H9 (cell line): ENCODE data around the gene OR51E1. TPM values are rescaled to one million over a fixed set of nuclear protein-coding genes. Genes with fewer than 3 reads are reported as not detected.

Source experiments
- DNase-seq: peaks from one replicate; pipeline ENCODE4 v3.0.0-alpha.2; 2017
- H2AFZ ChIP-seq: one replicate; pipeline ENCODE4 v1.6.1; 2013; ENCODE audit warnings: mild to moderate bottlenecking, low read length, control low read depth, moderate library complexity
- H2AK5ac ChIP-seq: 2 replicates; pipeline ENCODE4 v1.6.1; 2013; ENCODE audit warnings: low read length, control low read depth, mixed read lengths; ENCODE audit not compliant: insufficient read length
- H2BK120ac ChIP-seq: one replicate; pipeline ENCODE4 v1.6.1; 2013; ENCODE audit warnings: low read depth, mild to moderate bottlenecking, low read length, control low read depth, inconsistent platforms; ENCODE audit not compliant: poor library complexity, severe bottlenecking
- H2BK12ac ChIP-seq: 2 replicates; pipeline ENCODE4 v1.6.1; 2013; ENCODE audit warnings: low read length, control low read depth, mixed read lengths, low read depth; ENCODE audit not compliant: insufficient read length
- H2BK15ac ChIP-seq: 2 replicates; pipeline ENCODE4 v1.6.1; 2013; ENCODE audit warnings: low read depth, low read length, control low read depth
- H2BK20ac ChIP-seq: one replicate; pipeline ENCODE4 v1.6.1; 2013; ENCODE audit warnings: low read depth, mild to moderate bottlenecking, low read length, control low read depth, inconsistent platforms; ENCODE audit not compliant: poor library complexity, severe bottlenecking
- H2BK5ac ChIP-seq: 2 replicates; pipeline ENCODE4 v1.6.1; 2013; ENCODE audit warnings: low read length, control low read depth, mixed read lengths; ENCODE audit not compliant: insufficient read length
- H3K14ac ChIP-seq: 2 replicates; pipeline ENCODE4 v1.6.1; 2013; ENCODE audit warnings: low read length, control low read depth; ENCODE audit not compliant: insufficient read depth
- H3K18ac ChIP-seq: 2 replicates; pipeline ENCODE4 v1.6.1; 2013; ENCODE audit warnings: low read depth, mild to moderate bottlenecking, mixed read lengths, low read length, control low read depth; ENCODE audit not compliant: insufficient read length
- H3K23ac ChIP-seq: 2 replicates; pipeline ENCODE4 v1.6.1; 2013; ENCODE audit warnings: low read length, control low read depth, mixed read lengths, low read depth; ENCODE audit not compliant: insufficient read length
- H3K23me2 ChIP-seq: 2 replicates; pipeline ENCODE4 v1.6.1; 2013; ENCODE audit warnings: low read depth, mild to moderate bottlenecking, mixed read lengths, low read length, control low read depth; ENCODE audit not compliant: insufficient read length, poor library complexity, severe bottlenecking
- H3K27ac ChIP-seq: 2 replicates; pipeline ENCODE4 v1.5.1; 2013; ENCODE audit warnings: low read length, control low read depth, mixed read lengths, low read depth; ENCODE audit not compliant: insufficient read length
- H3K27me3 ChIP-seq: 2 replicates; pipeline ENCODE4 v1.6.1; 2013; ENCODE audit warnings: low read length, control low read depth, inconsistent platforms; ENCODE audit not compliant: insufficient read depth
- H3K4ac ChIP-seq: 2 replicates; pipeline ENCODE4 v1.6.1; 2013; ENCODE audit warnings: low read depth, mild to moderate bottlenecking, control low read depth, inconsistent platforms, low read length, moderate library complexity
- H3K4me1 ChIP-seq: 2 replicates; pipeline ENCODE4 v1.6.1; 2013; ENCODE audit warnings: low read length, control low read depth, inconsistent platforms; ENCODE audit not compliant: insufficient read depth
- H3K4me2 ChIP-seq: 2 replicates; pipeline ENCODE4 v1.6.1; 2013; ENCODE audit warnings: low read length, control low read depth, mixed read lengths; ENCODE audit not compliant: insufficient read length, insufficient read depth
- H3K56ac ChIP-seq: 2 replicates; pipeline ENCODE4 v1.6.1; 2013; ENCODE audit warnings: low read depth, mild to moderate bottlenecking, mixed read lengths, low read length, control low read depth; ENCODE audit not compliant: insufficient read length
- H3K79me1 ChIP-seq: 2 replicates; pipeline ENCODE4 v1.6.1; 2013; ENCODE audit warnings: low read depth, mild to moderate bottlenecking, moderate library complexity, low read length, control low read depth, inconsistent platforms; ENCODE audit not compliant: insufficient read depth, poor library complexity, severe bottlenecking
- H3K79me2 ChIP-seq: 2 replicates; pipeline ENCODE4 v1.6.1; 2013; ENCODE audit warnings: low read length, control low read depth, inconsistent platforms; ENCODE audit not compliant: insufficient read depth
- H3K9ac ChIP-seq: 2 replicates; pipeline ENCODE4 v1.6.1; 2013; ENCODE audit warnings: low read length, control low read depth, mixed read lengths; ENCODE audit not compliant: insufficient read length; ENCODE audit errors: extremely low read depth
- H3K9me3 ChIP-seq: one replicate; pipeline ENCODE4 v1.6.1; 2013; ENCODE audit warnings: low read depth, low read length, inconsistent platforms; ENCODE audit not compliant: control insufficient read depth
- H3T11ph ChIP-seq: one replicate; pipeline ENCODE4 v1.6.1; 2013; ENCODE audit warnings: mild to moderate bottlenecking, low read length, control low read depth, inconsistent platforms
- H4K20me1 ChIP-seq: one replicate; pipeline ENCODE4 v1.6.1; 2013; ENCODE audit not compliant: control insufficient read depth, insufficient read length, insufficient read depth
- H4K5ac ChIP-seq: 2 replicates; pipeline ENCODE4 v1.6.1; 2013; ENCODE audit warnings: low read depth, mild to moderate bottlenecking, mixed read lengths, low read length, control low read depth; ENCODE audit not compliant: insufficient read length
- H4K8ac ChIP-seq: replicated peaks from 2 replicates; pipeline ENCODE4 v1.6.1; 2013; ENCODE audit warnings: low read length, control low read depth, mixed read lengths, low read depth; ENCODE audit not compliant: insufficient read length
- H4K91ac ChIP-seq: 2 replicates; pipeline ENCODE4 v1.6.1; 2013; ENCODE audit warnings: low read depth, mild to moderate bottlenecking, moderate library complexity, mixed read lengths, low read length, control low read depth; ENCODE audit not compliant: insufficient read length
- H3K27ac Mint-ChIP-seq, 3 experiments: 2 replicates in 2 of 3; 3 replicates in 1 of 3; pipeline ENCODE4 v1.8.0; 2020 to 2021; ENCODE audit warnings: mixed read lengths in 3 of 3, mild to moderate bottlenecking in 1 of 3, moderate library complexity in 1 of 3
- H3K27me3 Mint-ChIP-seq: 2 replicates; pipeline ENCODE4 v1.8.0; 2021; ENCODE audit warnings: low read depth, mild to moderate bottlenecking, moderate library complexity, mixed read lengths
- H3K36me3 Mint-ChIP-seq, 3 experiments: 2 replicates in 2 of 3; 3 replicates in 1 of 3; pipeline ENCODE4 v1.8.0; 2020 to 2021; ENCODE audit warnings: low read depth in 3 of 3, mixed read lengths in 3 of 3; ENCODE audit not compliant: insufficient read depth in 1 of 3
- H3K4me1 Mint-ChIP-seq, 2 experiments: 2 replicates each; pipeline ENCODE4 v1.8.0; 2020; ENCODE audit warnings: mixed read lengths in 2 of 2
- H3K4me3 Mint-ChIP-seq, 2 experiments: 2 replicates in 1 of 2; 3 replicates in 1 of 2; pipeline ENCODE4 v1.8.0; 2020 to 2021; ENCODE audit warnings: mild to moderate bottlenecking in 2 of 2, mixed read lengths in 2 of 2, moderate library complexity in 1 of 2
- H3K9me3 Mint-ChIP-seq, 2 experiments: 2 replicates in 1 of 2; 3 replicates in 1 of 2; pipeline ENCODE4 v1.8.0; 2020; ENCODE audit warnings: mild to moderate bottlenecking in 2 of 2, mixed read lengths in 2 of 2, moderate library complexity in 1 of 2
- WGBS: extraction: QIAGEN DNeasy Blood & Tissue Kit; methylation state at CpG from one replicate; pipeline ENCODE4 v1.1.7; 2013; ENCODE audit warnings: missing lambda C conversion rate, low lambda C conversion rate, mixed read lengths; ENCODE audit not compliant: insufficient read length; ENCODE audit errors: extremely low coverage; 5-methylcytosine and 5-hydroxymethylcytosine counted together
- total RNA-seq: library from RNA; stranded (reverse); gene quantifications from 2 replicates; pipeline ENCODE4 v1.2.1, GENCODE V29; 2021
- TF ChIP-seq, protein P1 (sequence below): fragments of 200-600 bp; sonication (generic); conservative IDR thresholded peaks from 3 replicates; pipeline ENCODE4 v1.8.0; 2021; ENCODE audit warnings: antibody characterized with exemption, mild to moderate bottlenecking

OR51E1 gene
- total RNA-seq, 1 experiment from 2014 or later = not detected

DNA sequence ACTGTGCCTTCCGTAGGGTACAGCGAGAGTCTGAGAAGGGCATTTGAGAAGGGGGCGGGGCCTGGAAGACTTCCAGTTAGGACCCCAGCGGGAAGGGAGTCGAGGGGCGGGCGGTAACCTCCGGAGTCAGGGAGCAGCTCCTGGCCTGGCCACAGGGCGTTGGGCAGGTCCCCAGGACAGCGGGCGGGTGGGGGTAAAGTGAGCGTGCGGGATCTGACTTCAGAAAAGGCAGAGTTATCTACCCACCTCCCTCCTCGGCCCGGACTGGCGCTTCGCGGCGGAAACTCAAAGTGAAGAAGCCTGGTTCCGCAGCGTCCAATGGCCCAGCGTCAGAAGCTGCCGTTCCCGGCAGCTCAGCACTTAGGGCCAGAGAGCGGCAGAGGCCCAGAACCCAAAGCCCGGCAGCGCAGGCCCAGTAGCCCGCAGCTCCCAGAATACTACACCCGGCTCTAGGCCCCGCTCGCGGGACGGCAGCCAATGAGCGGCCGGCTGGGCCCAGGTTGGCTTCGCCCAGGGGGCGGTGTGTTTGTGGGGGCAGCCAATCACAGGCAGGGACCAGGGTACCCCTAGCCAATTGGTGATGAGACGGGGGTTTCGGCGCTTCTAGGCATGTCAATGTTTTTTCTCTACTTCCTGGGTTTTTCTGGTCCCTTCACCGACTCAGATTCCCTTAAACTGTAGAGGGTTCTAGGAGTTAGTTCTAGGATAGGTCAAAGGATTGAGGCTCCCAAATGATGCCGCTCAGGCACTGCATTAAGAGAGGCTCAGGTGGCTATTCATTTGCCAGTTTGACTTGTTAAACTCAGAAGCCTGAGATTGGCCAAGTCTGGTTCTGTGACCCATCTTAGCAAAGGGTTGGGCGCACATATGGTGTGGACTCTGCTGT, 35.8 kb upstream of the OR51E1 start, which contains the start of gene TRIM68:
TSS of gene TRIM68 (minus strand) at position 451 of the 886 bp plus-strand sequence. CDS start 2,727 bp downstream, outside the sequence.
- no CpG with 5 or more reads among the region's 43 CpGs for WGBS
- H3K18ac ChIP-seq = peak within 1 kb of the TSS; percentile 90
- peak within 1 kb of the TSS; percentile 74 for H3K9ac ChIP-seq
- peak within 1 kb of the TSS; percentile 99 for H2AFZ ChIP-seq
- TF ChIP-seq, protein P1, sequence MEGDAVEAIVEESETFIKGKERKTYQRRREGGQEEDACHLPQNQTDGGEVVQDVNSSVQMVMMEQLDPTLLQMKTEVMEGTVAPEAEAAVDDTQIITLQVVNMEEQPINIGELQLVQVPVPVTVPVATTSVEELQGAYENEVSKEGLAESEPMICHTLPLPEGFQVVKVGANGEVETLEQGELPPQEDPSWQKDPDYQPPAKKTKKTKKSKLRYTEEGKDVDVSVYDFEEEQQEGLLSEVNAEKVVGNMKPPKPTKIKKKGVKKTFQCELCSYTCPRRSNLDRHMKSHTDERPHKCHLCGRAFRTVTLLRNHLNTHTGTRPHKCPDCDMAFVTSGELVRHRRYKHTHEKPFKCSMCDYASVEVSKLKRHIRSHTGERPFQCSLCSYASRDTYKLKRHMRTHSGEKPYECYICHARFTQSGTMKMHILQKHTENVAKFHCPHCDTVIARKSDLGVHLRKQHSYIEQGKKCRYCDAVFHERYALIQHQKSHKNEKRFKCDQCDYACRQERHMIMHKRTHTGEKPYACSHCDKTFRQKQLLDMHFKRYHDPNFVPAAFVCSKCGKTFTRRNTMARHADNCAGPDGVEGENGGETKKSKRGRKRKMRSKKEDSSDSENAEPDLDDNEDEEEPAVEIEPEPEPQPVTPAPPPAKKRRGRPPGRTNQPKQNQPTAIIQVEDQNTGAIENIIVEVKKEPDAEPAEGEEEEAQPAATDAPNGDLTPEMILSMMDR = no peak; the same call in 2 of the 3 replicates
- no peaks in the 10 kb centered on the region for H3K79me2 ChIP-seq
- H2BK5ac ChIP-seq = no peak within 1 kb of the TSS
- H3K14ac ChIP-seq = peak within 1 kb of the TSS; percentile 89; the same call in 1 of the 2 replicates
- peak within 1 kb of the TSS; percentile 62 for H3K4me2 ChIP-seq
- H3K9me3 ChIP-seq = no peaks in the 10 kb centered on the region
- DNase-seq = peak; percentile 97
- H3K4ac ChIP-seq = no peak within 1 kb of the TSS
- H3K23me2 ChIP-seq = no peaks in the 10 kb centered on the region
- H3K4me1 ChIP-seq = no peaks in the 10 kb centered on the region
- H3T11ph ChIP-seq = no peak within 1 kb of the TSS
- no peak within 1 kb of the TSS for H2BK12ac ChIP-seq
- H4K8ac ChIP-seq = no peak within 1 kb of the TSS
- no peak within 1 kb of the TSS for H2AK5ac ChIP-seq
- Mint-ChIP-seq H3K4me1 (peaks cover 7 to 9% of the 10 kb centered on the region in 2 experiments), H3K36me3 (peaks cover 0 to 4% (median 0%) of the 10 kb centered on the region in 3 experiments; a peak in 2 of 7 replicates), H3K4me3 (peak within 1 kb of the TSS; percentile 82 to 88), H3K27ac (peak within 1 kb of the TSS in 1 of 3 experiments; percentile 87; a peak in 5 of 7 replicates), H3K9me3 (no peaks in the 10 kb centered on the region), H3K27me3 (peaks cover 19% of the 10 kb centered on the region)
- H3K56ac ChIP-seq = no peak within 1 kb of the TSS
- H3K27ac ChIP-seq = no peak within 1 kb of the TSS
- H3K23ac ChIP-seq = no peak within 1 kb of the TSS
- no peaks in the 10 kb centered on the region for H3K27me3 ChIP-seq
- no peaks in the 10 kb centered on the region for H4K20me1 ChIP-seq
- no peak within 1 kb of the TSS for H4K5ac ChIP-seq
- H2BK120ac ChIP-seq = no peak within 1 kb of the TSS
- no peak within 1 kb of the TSS for H4K91ac ChIP-seq
- H2BK15ac ChIP-seq = no peak within 1 kb of the TSS
- no peak within 1 kb of the TSS for H2BK20ac ChIP-seq
- no peaks in the 10 kb centered on the region for H3K79me1 ChIP-seq
